ENCODE data around the gene THSD4. TPM values are rescaled to one million over a fixed set of nuclear protein-coding genes. Genes with fewer than 3 reads are reported as not detected.

Gene THSD4
- total and polyA plus RNA-seq, 2 of the 8 experiments (the other 6 are each of a cell fraction or from before 2014, with no cell fraction given): 2.5 to 6.2 TPM

DNA sequence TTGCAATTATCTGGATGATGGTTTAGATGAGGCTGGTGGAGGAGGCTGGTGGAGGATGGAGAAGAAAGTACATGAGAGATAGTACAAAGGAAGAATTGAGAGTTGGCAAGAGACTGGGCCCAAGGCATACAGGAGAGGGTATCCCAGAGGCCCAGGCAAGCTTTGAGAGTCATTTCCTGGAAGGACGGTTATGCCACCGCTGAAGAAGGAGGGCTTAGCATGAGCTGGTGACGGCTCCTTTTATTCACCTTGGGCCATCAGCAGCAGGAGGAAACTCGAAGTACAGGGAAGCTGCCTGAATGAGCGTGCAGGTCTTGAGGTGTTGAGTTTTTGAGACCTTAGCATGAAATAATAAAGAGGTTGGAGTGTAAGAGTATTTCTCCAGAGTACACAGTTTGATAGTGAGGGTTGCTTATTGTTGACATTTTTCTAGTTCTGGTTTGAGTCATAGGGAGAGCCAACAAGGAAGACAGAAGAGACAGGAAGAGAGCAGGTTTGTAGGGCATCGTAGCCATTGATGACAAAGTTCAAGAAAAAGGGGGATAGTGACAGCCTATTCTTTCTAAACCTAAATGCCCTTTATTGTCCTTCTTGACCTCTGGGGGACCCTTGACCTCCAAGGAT, 13.8 kb downstream of the THSD4 start (continued):
- TF ChIP-seq CHD7 (IDR thresholded peaks at IDR 0.05; ENCODE audit: insufficient replicate concordance, low read length): no peak
- TF ChIP-seq NANOG (IDR thresholded peaks at IDR 0.05; ENCODE audit: insufficient read depth, low read depth, low read length, poor library complexity, severe bottlenecking): no peak
- no peak for TF ChIP-seq SP2 (IDR thresholded peaks at IDR 0.05; ENCODE audit: low read length)
- TF ChIP-seq EZH2 (IDR thresholded peaks at IDR 0.05; ENCODE audit: low read depth, low read length, severe bottlenecking): no peak
- no peak for TF ChIP-seq SIRT6 (IDR thresholded peaks at IDR 0.05; ENCODE audit: low read length)
- TF ChIP-seq CHD2 (IDR thresholded peaks at IDR 0.05; ENCODE audit: low read length): no peak
- TF ChIP-seq SAP30 (IDR thresholded peaks at IDR 0.05; ENCODE audit: insufficient read depth, insufficient replicate concordance, low read length): no peak
- no peak for TF ChIP-seq GABPA (IDR thresholded peaks at IDR 0.05; ENCODE audit: borderline replicate concordance, insufficient read depth, low read length)
- no peak for TF ChIP-seq CREB1 (IDR thresholded peaks at IDR 0.05)
- TF ChIP-seq EGR1 (IDR thresholded peaks at IDR 0.05; ENCODE audit: borderline replicate concordance, low read depth, low read length): no peak
- TF ChIP-seq RXRA (IDR thresholded peaks at IDR 0.05; ENCODE audit: insufficient read depth, low read depth, low read length): no peak
- TF ChIP-seq SP1 (IDR thresholded peaks at IDR 0.05; ENCODE audit: low read depth, low read length): no peak

Measured in H1 (cell line).